HG03460 (cell line): ENCODE data around the gene LSS.
"Not testable (repeated sequence)": the region's sequence is repeated elsewhere in the genome, so short reads cannot be mapped to it uniquely, and the experiment has no call there.

Experiments used
- ATAC-seq: cut with Tn5 transposase; IDR thresholded peaks from one replicate; pipeline ENCODE4 v1.9.1; 2021; ENCODE audit not compliant: unreplicated experiment

The LSS gene

GRCh38 chr21:46188226-46189212 lies 40.1 kb downstream of the LSS start:
- ATAC-seq = no peak

GRCh38 chr21:46187814-46188213 lies 40.8 kb downstream of the LSS start:
- no peak for ATAC-seq

GRCh38 chr21:46187261-46187660 lies 41.3 kb downstream of the LSS start:
- ATAC-seq = no peak

- ATAC-seq = no peak
Measured at GRCh38 chr21:46185716-46186115, 42.9 kb downstream of the LSS start.

- peak; percentile 54 for ATAC-seq
Measured at GRCh38 chr21:46184625-46185555, 43.7 kb downstream of the LSS start.

GRCh38 chr21:46183910-46184624 lies 44.5 kb downstream of the LSS start, which contains the start of gene SPATC1L:
SPATC1L (minus strand) TSS chr21:46184459; CDS start chr21:46182816, 1,643 bp downstream.
- ATAC-seq = peak; percentile 48

GRCh38 chr21:46183337-46183909 lies 45.2 kb downstream of the LSS start:
- ATAC-seq = not testable (repeated sequence)

GRCh38 chr21:46182548-46183336 lies 45.8 kb downstream of the LSS start:
- no peak for ATAC-seq

- no peak for ATAC-seq
Measured at GRCh38 chr21:46181953-46182547, 46.5 kb downstream of the LSS start.

GRCh38 chr21:46181436-46181835 lies 47.1 kb downstream of the LSS start:
- no peak for ATAC-seq

- no peak for ATAC-seq
Measured at GRCh38 chr21:46180778-46181391, 47.7 kb downstream of the LSS start.

GRCh38 chr21:46180079-46180722 lies 48.4 kb downstream of the LSS start:
- no peak for ATAC-seq

- ATAC-seq = no peak
Measured at GRCh38 chr21:46179708-46180078, 48.9 kb downstream of the LSS start.

GRCh38 chr21:46178961-46179360 lies 49.6 kb downstream of the LSS start:
- ATAC-seq = no peak

GRCh38 chr21:46176443-46177129 lies 52.0 kb downstream of the LSS start:
- ATAC-seq = not testable (repeated sequence)

- ATAC-seq = no peak
Measured at GRCh38 chr21:46173573-46173972, 55.0 kb downstream of the LSS start.

GRCh38 chr21:46172863-46173528 lies 55.6 kb downstream of the LSS start:
- ATAC-seq = no peak
